Omental fat pad (tissue), 4 donors: ENCODE measurements around the gene CIZ1. TPM values are rescaled to one million over a fixed set of nuclear protein-coding genes. Genes with fewer than 3 reads are reported as not detected.

Experiments used
- ATAC-seq: fragments of 150-250 bp; one replicate; pipeline ENCODE4 v1.9.1; 2016; ENCODE audit warnings: mild to moderate bottlenecking, moderate library complexity; ENCODE audit not compliant: low FRiP score
- DNase-seq: peaks from one replicate; pipeline ENCODE4 v3.0.0-alpha.2; 2019; ENCODE audit warnings: low spot score
- CTCF ChIP-seq, 3 donors: fragments of 450-650 bp; IDR thresholded peaks; one replicate each; pipeline ENCODE4 v1.5.1; 2016 to 2017; ENCODE audit warnings: antibody characterized with exemption in 3 of 3, mild to moderate bottlenecking in 3 of 3, moderate library complexity in 2 of 3
- total RNA-seq, 4 donors: library from RNA; depleted of rRNA; stranded (reverse); fragments of >200 nt; gene quantifications; one replicate each; pipeline ENCODE4 v1.1.0, GENCODE V29; 2016

Gene CIZ1
- total RNA-seq, 4 donors from 2014 or later: 40.1 to 70.1 (median 52.5) TPM

GRCh38 chr9:128145951-128146351 lies 45.4 kb downstream of the CIZ1 start:
- DNase-seq (no peak), ATAC-seq (no peak)
- no peak for TF ChIP-seq CTCF (IDR thresholded peaks at IDR 0.05)

GRCh38 chr9:128145536-128145935 lies 45.8 kb downstream of the CIZ1 start:
- TF ChIP-seq CTCF (IDR thresholded peaks at IDR 0.05): no peak
- ATAC-seq (no peak), DNase-seq (no peak)

GRCh38 chr9:128144239-128145181 lies 46.9 kb downstream of the CIZ1 start:
- DNase-seq (no peak), ATAC-seq (no peak)
- no peak for TF ChIP-seq CTCF (IDR thresholded peaks at IDR 0.05)

GRCh38 chr9:128143525-128144238 lies 47.7 kb downstream of the CIZ1 start:
- ATAC-seq (no peak), DNase-seq (no peak)
- TF ChIP-seq CTCF (IDR thresholded peaks at IDR 0.05): no peak

GRCh38 chr9:128142596-128142995 lies 48.8 kb downstream of the CIZ1 start:
- DNase-seq (no peak), ATAC-seq (no peak)
- TF ChIP-seq CTCF (IDR thresholded peaks at IDR 0.05): no peak

GRCh38 chr9:128142061-128142460 lies 49.3 kb downstream of the CIZ1 start:
- TF ChIP-seq CTCF (IDR thresholded peaks at IDR 0.05): no peak
- ATAC-seq (no peak), DNase-seq (no peak)
